GM18508 (cell line): ENCODE results near the gene TMEM107.
A peak's percentile ranks its signal among the peaks of the same experiment; 100 is the strongest.
"Not testable (repeated sequence)": the region's sequence is repeated elsewhere in the genome, so short reads cannot be mapped to it uniquely, and the experiment has no call there.

Experiments
- ATAC-seq: cut with Tn5 transposase; IDR thresholded peaks from one replicate; pipeline ENCODE4 v1.9.1; 2021; ENCODE audit warnings: moderate number of reproducible peaks; ENCODE audit not compliant: insufficient read depth, unreplicated experiment

The TMEM107 gene

GRCh38 chr17:8189711-8190477 is 13.7 kb upstream of the TMEM107 start, which contains the start of gene BORCS6:
Gene BORCS6, minus strand, starts transcription at chr17:8190180. Its CDS starts 40 bp downstream, at chr17:8190140.
- ATAC-seq: peak; percentile 29

DNA sequence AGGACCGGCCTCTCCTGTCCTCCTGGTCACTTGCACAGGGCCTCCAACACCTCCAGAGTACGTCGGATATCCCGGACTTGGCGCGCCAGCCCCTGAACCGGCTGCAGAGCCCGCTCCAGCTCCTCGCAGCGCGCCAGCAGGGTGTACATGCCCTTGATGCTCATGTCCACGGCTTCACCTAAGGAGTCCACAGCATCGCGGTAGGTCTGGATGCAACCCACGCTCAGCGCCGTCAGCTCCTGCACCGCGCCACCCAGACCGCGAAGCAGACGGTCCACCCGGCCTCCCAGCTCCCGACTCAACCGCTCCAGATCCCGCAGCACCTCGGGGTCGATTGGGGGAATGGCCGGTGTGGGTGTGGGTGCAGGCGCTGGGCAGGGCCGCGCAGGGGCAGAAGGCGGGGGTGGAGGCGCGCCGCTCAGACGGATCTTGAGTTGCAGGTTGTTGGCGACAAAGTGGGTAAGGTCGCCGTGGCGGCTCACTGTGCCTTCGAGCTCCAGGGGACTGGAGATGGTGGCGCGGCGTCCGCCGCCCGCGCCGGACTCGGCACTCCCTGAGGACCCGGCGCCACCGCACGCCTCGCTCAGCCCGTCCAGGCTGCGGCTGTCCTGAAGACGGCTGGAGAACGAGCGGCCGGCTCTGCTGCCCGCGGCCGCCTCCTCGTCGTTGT is 13.0 kb upstream of the TMEM107 start:
- no peak for ATAC-seq

DNA sequence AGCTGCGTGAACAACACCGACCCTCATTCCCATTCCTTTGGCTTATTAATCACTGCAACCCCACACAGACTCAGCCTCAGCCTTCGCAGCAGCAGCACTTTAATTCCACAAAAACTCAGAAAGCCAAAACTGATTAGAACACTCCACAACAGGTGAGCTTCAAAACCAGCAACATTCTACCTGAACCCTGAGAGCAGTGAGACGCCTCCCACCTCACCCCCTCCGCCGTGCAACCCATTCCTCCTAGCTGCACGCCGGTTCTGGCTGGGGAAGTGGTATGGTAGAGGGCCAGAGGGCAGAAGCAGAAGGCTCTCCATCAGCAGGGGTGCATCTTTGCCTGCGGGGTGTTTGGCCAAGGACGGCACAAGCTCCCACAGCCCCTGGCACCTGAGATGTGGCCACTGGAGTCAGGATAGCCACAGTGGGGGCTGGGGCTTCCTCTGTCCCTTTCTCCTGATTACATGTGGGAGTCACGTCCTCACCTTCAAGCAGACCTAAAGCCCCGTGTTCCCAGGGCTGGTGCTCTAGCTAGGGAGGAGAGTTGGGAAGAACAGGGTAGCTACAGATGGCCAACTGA is 12.2 kb upstream of the TMEM107 start:
- ATAC-seq: no peak

- no peak for ATAC-seq
Observed at GRCh38 chr17:8187517-8188262, 11.5 kb upstream of the TMEM107 start.

GRCh38 chr17:8186787-8187516 is 10.8 kb upstream of the TMEM107 start:
- no peak for ATAC-seq

- no peak for ATAC-seq
Observed at GRCh38 chr17:8186446-8186786, 10.2 kb upstream of the TMEM107 start.

- ATAC-seq: no peak
Observed at GRCh38 chr17:8185582-8186445, 9.6 kb upstream of the TMEM107 start.

DNA sequence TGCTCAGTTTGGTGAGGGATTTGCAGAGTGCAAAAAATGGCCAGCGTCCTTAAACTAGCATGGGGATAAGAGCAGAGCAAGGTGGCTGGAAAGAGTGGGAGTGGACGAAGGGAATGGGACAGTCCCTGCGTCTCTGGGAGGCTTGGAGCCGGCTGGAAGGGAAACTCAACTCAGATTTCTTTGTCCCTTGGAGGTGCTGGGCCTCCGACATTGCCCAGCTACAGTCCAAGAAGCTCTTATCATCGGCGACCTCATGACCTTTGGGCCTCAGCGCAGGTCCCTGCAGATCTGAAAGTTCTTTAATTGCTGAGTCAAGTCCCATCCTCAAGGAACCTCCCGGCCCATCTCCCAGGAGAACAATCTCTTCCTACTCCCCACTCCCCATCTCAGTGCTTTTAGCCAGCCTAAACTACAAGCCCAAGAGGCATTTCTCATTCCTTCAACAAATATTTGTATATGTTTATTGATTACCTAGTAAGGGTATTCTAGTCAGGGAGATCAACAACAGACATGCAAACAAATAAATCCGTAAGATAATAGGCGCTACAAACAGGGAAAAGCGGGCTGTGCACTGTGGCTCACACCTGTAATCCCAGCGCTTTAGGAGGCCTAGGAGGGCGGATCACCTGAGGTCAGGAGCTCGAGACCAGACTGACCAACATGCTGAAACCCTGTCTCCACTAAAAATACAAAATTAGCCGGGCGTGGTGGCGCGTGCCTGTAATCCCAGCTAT is 985 bp upstream of the TMEM107 start:
- no peak for ATAC-seq

DNA sequence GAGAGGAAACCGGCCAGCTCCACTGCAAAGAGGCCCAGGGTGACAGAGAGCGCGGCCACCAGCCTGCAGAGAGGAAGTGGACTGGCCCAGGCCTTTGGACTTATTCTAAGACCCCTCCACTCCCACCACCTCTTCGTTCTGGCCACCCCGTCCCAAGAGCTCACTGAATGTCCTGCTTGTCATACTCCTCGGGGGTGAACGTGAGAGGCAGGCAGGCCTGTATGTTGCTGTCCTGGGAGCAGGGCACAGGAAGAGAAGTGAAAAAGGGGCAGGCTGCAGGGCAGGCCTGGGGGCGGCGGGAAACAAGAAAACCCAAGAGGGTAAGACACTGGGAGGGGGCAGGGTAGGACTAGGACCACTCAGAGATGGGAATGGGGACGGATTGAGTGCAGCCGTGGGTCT is 384 bp downstream of the TMEM107 start:
- no peak for ATAC-seq

GRCh38 chr17:8173871-8174322 is 2.3 kb downstream of the TMEM107 start:
- ATAC-seq: no peak

DNA sequence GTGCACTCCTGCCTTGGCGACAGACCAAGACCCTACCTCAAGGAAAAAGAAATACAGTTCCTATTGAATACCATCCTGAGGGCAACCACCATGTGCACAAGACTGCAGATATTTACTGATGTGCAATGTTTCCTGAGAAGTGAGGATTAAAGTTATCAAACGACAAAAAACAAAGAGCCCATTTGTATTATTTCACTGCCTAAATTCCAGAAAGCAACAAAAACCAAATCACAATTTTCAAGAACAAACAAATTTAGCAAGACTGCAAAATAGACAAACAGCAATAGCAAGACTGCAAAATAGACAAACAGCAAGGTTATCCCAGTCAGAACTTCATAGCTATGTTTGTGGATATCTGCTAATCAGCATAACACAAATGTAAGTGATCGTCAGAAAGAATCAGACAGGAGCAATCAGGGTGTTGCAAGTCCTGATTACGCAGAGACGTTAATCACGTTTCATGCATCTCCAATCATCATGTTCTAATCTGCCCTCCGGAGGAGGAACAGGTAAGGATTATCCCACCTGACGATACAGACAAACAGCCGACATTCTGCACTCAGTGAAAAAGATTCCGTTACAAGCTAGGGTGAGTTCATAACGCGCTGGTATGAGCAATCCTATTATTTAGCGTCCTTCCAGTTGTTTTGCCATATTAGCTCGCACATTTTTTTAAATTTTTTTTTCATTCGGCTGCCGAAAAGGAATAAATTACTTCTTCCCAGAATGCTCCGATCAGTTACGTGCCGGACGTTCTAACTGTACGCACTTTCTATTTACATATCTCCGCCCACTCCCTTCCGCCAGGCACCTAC is 2.9 kb downstream of the TMEM107 start:
- ATAC-seq: peak; percentile 56

GRCh38 chr17:8170186-8170585 is 6.0 kb downstream of the TMEM107 start:
- not testable (repeated sequence) for ATAC-seq

- no peak for ATAC-seq
Observed at GRCh38 chr17:8167526-8167925, 8.7 kb downstream of the TMEM107 start.

DNA sequence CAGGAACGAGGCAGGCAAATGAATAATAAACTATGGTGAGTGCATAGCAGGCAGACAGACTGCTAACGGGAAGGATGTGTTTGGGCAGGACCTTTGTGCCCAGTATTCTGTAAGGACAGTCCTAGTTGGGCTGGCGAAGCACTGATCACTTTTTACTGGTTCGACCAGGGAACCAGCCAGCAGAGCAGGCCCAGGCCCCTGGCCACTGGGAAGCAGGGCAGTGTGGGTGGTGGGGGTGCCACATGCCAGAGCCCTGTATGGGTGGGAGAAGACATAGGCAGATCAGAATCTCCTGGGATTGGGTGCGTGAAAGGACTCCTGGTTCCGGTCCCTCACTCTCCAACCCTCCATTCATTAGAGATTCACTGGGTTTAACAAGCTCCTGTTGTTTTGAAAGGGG is 9.4 kb downstream of the TMEM107 start:
- ATAC-seq: no peak

DNA sequence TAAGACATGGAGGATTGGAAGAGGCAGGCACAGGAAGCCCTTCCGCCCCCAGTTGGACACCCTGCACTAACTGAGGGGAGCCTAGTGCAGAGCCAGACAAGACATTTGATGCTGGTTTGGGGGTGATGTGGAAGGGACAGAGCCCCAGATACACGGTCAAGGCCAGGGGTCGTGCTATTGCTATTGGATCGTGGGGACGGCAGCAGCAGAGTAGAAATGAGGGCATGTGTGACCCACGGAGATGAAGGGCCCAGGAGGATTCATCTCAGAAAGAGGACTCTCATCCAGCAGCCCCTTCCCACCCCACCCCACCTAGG is 11.4 kb downstream of the TMEM107 start:
- no peak for ATAC-seq

DNA sequence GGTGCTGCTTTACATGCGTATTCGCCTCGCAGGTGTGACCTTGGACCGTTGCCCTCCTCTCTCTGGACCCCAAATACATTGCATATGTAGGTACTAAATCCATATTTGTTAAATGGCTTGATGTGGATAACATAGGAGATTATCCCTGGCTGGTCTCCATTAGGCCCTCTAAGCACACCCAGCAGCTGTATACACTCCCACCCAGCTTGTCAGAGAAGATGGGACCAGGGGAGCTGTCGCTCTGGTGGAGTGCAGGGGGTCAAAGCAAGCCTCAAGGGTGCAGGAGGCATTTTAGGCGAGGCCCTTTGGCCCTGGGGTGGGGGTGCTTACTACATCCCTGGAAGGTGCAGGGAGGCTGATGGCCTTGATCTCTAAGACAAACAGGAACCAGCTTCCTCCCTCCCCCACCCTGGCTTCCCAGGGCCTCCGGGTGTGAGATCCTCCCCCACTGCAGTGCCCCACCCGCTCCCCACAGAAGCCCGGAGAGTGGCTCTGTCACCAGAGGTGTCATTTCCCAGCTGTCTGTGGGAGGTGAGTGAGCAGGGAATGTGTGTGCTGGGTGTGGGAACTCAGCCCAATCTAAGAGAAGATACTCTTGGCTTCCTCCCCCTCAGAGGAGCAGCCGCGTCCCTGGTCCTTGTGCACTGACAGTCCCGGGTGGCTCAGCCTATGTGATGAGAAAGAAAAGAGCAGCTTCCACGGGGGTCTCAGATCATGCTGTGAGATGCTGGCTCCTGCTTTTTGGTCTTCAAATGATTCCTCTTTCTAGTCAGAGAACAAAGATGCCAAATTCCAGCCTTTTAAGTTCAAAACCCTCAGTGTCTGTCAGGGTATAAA is 12.0 kb downstream of the TMEM107 start:
- ATAC-seq: no peak
